CD14-positive monocyte (primary cell): ENCODE data around the gene C8G. TPM values are rescaled to one million over a fixed set of nuclear protein-coding genes. Genes with fewer than 3 reads are reported as not detected.

Experiments
- DNase-seq, 3 donors: peaks; one replicate each; pipeline ENCODE4 v3.0.0-alpha.2; 2011 to 2022
- H2AFZ ChIP-seq: 2 replicates; pipeline ENCODE4 v1.6.0; 2012; ENCODE audit warnings: mild to moderate bottlenecking, low read depth, low read length, inconsistent platforms; ENCODE audit not compliant: insufficient read depth, poor library complexity, severe bottlenecking
- H3K27ac ChIP-seq, 2 donors: 1 replicate in 1 of 2; 2 replicates in 1 of 2; pipeline ENCODE4 v1.5.1; 2012 to 2013; ENCODE audit warnings: low read length in 2 of 2, control low read depth in 1 of 2, inconsistent platforms in 1 of 2, low read depth in 1 of 2, mild to moderate bottlenecking in 1 of 2
- H3K27me3 ChIP-seq, 2 donors: one replicate each; pipeline versions ENCODE4 v1.6.0 to v1.6.1; 2011 to 2013; ENCODE audit warnings: low read length in 2 of 2; ENCODE audit not compliant: control insufficient read depth in 2 of 2, insufficient read depth in 2 of 2
- H3K36me3 ChIP-seq, 2 donors: replicated peaks in 1 of 2; 1 replicate in 1 of 2; 2 replicates in 1 of 2; pipeline versions ENCODE4 v1.5.1 to v1.6.1; 2012 to 2013; ENCODE audit warnings: low read length in 2 of 2, control low read depth in 1 of 2, inconsistent platforms in 1 of 2, mild to moderate bottlenecking in 1 of 2; ENCODE audit not compliant: insufficient read depth in 2 of 2, control insufficient read depth in 1 of 2
- H3K4me1 ChIP-seq, 2 donors: 1 replicate in 1 of 2; 2 replicates in 1 of 2; pipeline versions ENCODE4 v1.5.1 to v1.6.1; 2012 to 2013; ENCODE audit warnings: low read length in 2 of 2, control low read depth in 1 of 2, inconsistent platforms in 1 of 2, mild to moderate bottlenecking in 1 of 2, moderate library complexity in 1 of 2; ENCODE audit not compliant: insufficient read depth in 2 of 2, control insufficient read depth in 1 of 2
- H3K4me2 ChIP-seq: replicated peaks from 2 replicates; pipeline ENCODE3; 2012; ENCODE audit warnings: low read length, moderate library complexity, mild to moderate bottlenecking; ENCODE audit not compliant: poor library complexity, severe bottlenecking; ENCODE audit errors: extremely low read depth
- H3K4me3 ChIP-seq, 3 experiments: fragments of 200-600 bp in 1 of 3; sonication (generic) in 1 of 3; replicated peaks in 1 of 3; 1 replicate in 2 of 3; 2 replicates in 1 of 3; pipeline ENCODE4 v1.5.1; 2011 to 2013; ENCODE audit warnings: low read length in 3 of 3, mild to moderate bottlenecking in 3 of 3, control low read depth in 2 of 3, low read depth in 2 of 3, inconsistent platforms in 1 of 3, moderate library complexity in 1 of 3
- H3K79me2 ChIP-seq: 2 replicates; pipeline ENCODE4 v1.6.0; 2012; ENCODE audit warnings: mild to moderate bottlenecking, control low read depth, inconsistent platforms, low read length, moderate library complexity; ENCODE audit not compliant: insufficient read depth
- H3K9ac ChIP-seq: 2 replicates; pipeline ENCODE4 v1.6.0; 2017; ENCODE audit warnings: low read length, mild to moderate bottlenecking; ENCODE audit not compliant: insufficient read depth, poor library complexity, severe bottlenecking
- H3K9me3 ChIP-seq, 2 donors: replicated peaks in 1 of 2; 1 replicate in 1 of 2; 2 replicates in 1 of 2; pipeline versions ENCODE4 v1.5.1 to v1.6.1; 2012 to 2013; ENCODE audit warnings: low read length in 2 of 2, control low read depth in 1 of 2; ENCODE audit not compliant: control insufficient read depth in 1 of 2, insufficient read depth in 1 of 2
- H4K20me1 ChIP-seq: 2 replicates; pipeline ENCODE4 v1.6.0; 2012; ENCODE audit warnings: mild to moderate bottlenecking, low read length, control low read depth, moderate library complexity; ENCODE audit not compliant: insufficient read depth
- H3K27ac Mint-ChIP-seq, 7 donors: one replicate each; pipeline ENCODE4 v1.8.0; 2020; ENCODE audit warnings: mild to moderate bottlenecking in 7 of 7, mixed read lengths in 7 of 7, moderate library complexity in 6 of 7, inconsistent platforms in 2 of 7
- H3K27me3 Mint-ChIP-seq, 3 donors: one replicate each; pipeline ENCODE4 v1.8.0; 2021 to 2022; ENCODE audit warnings: low read depth in 3 of 3, mild to moderate bottlenecking in 3 of 3, mixed read lengths in 3 of 3, moderate library complexity in 3 of 3, inconsistent platforms in 1 of 3
- H3K36me3 Mint-ChIP-seq, 2 donors: one replicate each; pipeline ENCODE4 v1.8.0; 2020; ENCODE audit warnings: mixed read lengths in 2 of 2, inconsistent platforms in 1 of 2, mild to moderate bottlenecking in 1 of 2
- H3K4me1 Mint-ChIP-seq: one replicate; pipeline ENCODE4 v1.8.0; 2020; ENCODE audit warnings: mild to moderate bottlenecking, mixed read lengths
- H3K4me3 Mint-ChIP-seq, 2 donors: one replicate each; pipeline ENCODE4 v1.8.0; 2020; ENCODE audit warnings: mild to moderate bottlenecking in 2 of 2, mixed read lengths in 2 of 2, moderate library complexity in 1 of 2
- H3K9me3 Mint-ChIP-seq, 7 donors: one replicate each; pipeline ENCODE4 v1.8.0; 2020 to 2022; ENCODE audit warnings: mixed read lengths in 7 of 7, mild to moderate bottlenecking in 6 of 7, moderate library complexity in 6 of 7, inconsistent platforms in 2 of 7
- CTCF ChIP-seq: fragments of 200-600 bp; IDR thresholded peaks from one replicate; pipeline ENCODE4 v1.8.0; 2022; ENCODE audit warnings: antibody characterized with exemption, mild to moderate bottlenecking
- WGBS: methylation state at CpG from one replicate; pipeline ENCODE4 v1.1.5; 2013; ENCODE audit warnings: missing lambda C conversion rate; ENCODE audit not compliant: insufficient coverage; 5-methylcytosine and 5-hydroxymethylcytosine counted together
- intact Hi-C, 2 donors: fragments of 100-400 bp; cut with micrococcal nuclease; formaldehyde crosslinking; loops; one replicate each; pipeline versions ENCODE4 v1.15.0 to v1.15.1; 2023
- polyA plus RNA-seq, 3 donors: library from polyadenylated mRNA; depleted of rRNA in 1 of 3; unstranded in 2 of 3; stranded (reverse) in 1 of 3; fragments of 300-500 nt in 2 of 3; fragments of >200 nt in 1 of 3; fragmentation: Illumina TruSeq in 2 of 3; gene quantifications; 1 replicate in 2 of 3; 2 replicates in 1 of 3; pipeline ENCODE4 v1.2.3, GENCODE V29; 2012 to 2021

Gene C8G
- polyA plus RNA-seq, 3 donors, result 0.55 to 0.72 TPM; not detected in 1

- H3K9ac ChIP-seq, result no peak overlapping the region
- H3K4me3 ChIP-seq, result no peak overlapping the region
- intact Hi-C loops, result no loop called here
- H3K36me3 Mint-ChIP-seq, result no peaks in the 10 kb centered on the region
- WGBS, result 95% methylated on average over 3 of the region's 4 CpGs
- no peaks in the 10 kb centered on the region for H3K27me3 ChIP-seq
- no peaks in the 10 kb centered on the region for H4K20me1 ChIP-seq
- H2AFZ ChIP-seq, result no peak overlapping the region
- no peaks in the 10 kb centered on the region for H3K36me3 ChIP-seq
- no peak for DNase-seq
- H3K9me3 ChIP-seq, result no peaks in the 10 kb centered on the region
- H3K4me1 ChIP-seq, result no peaks in the 10 kb centered on the region
- peaks cover 0 to 5% (median 3%) of the 10 kb centered on the region in 7 donors for H3K9me3 Mint-ChIP-seq
- no peaks in the 10 kb centered on the region for H3K4me1 Mint-ChIP-seq
- H3K79me2 ChIP-seq, result no peaks in the 10 kb centered on the region
- no peak overlapping the region for H3K27ac Mint-ChIP-seq
- peaks cover 0 to 8% (median 2%) of the 10 kb centered on the region in 3 donors for H3K27me3 Mint-ChIP-seq
- no peak for TF ChIP-seq CTCF
- H3K4me2 ChIP-seq, result no peak overlapping the region
- H3K4me3 Mint-ChIP-seq, result no peak overlapping the region
- no peak overlapping the region for H3K27ac ChIP-seq
Observed at GRCh38 chr9:136956604-136957003, 11.6 kb downstream of the C8G start.

- TF ChIP-seq CTCF, result no peak
- intact Hi-C loops, result no loop called here
- Mint-ChIP-seq H3K9me3 (peaks cover 0 to 5% (median 3%) of the 10 kb centered on the region in 7 donors), H3K4me1 (no peaks in the 10 kb centered on the region), H3K4me3 (no peak overlapping the region), H3K27me3 (peaks cover 0 to 8% (median 2%) of the 10 kb centered on the region in 3 donors), H3K27ac (no peak overlapping the region), H3K36me3 (no peaks in the 10 kb centered on the region)
- Histone ChIP-seq H4K20me1 (no peaks in the 10 kb centered on the region), H3K4me1 (no peaks in the 10 kb centered on the region), H3K27ac (no peak overlapping the region), H3K4me3 (no peak overlapping the region), H3K4me2 (no peak overlapping the region), H3K27me3 (no peaks in the 10 kb centered on the region), H3K9me3 (no peaks in the 10 kb centered on the region), H2AFZ (no peak overlapping the region), H3K9ac (no peak overlapping the region), H3K79me2 (no peaks in the 10 kb centered on the region), H3K36me3 (no peaks in the 10 kb centered on the region)
- WGBS, result 100% methylated on average over 1 of the region's 1 CpG
- DNase-seq, result no peak
Observed at GRCh38 chr9:136957461-136957860, 12.4 kb downstream of the C8G start.
